Upper lobe of right lung (tissue), 1 donor: ENCODE data around the gene CRNKL1. TPM values are rescaled to one million over a fixed set of nuclear protein-coding genes. Genes with fewer than 3 reads are reported as not detected.

ENCODE experiments used
- ATAC-seq: fragments of 200-7000 bp; cut with Tn5 transposase; one replicate; pipeline ENCODE4 v1.9.1; 2020; ENCODE audit warnings: mild to moderate bottlenecking, moderate library complexity
- DNase-seq: peaks from one replicate; pipeline ENCODE4 v3.0.0-alpha.2; 2020
- H3K27ac ChIP-seq: fragments of 200-600 bp; one replicate; pipeline ENCODE4 v1.8.0; 2022
- H3K27me3 ChIP-seq: fragments of 200-600 bp; one replicate; pipeline ENCODE4 v1.8.0; 2022; ENCODE audit warnings: mild to moderate bottlenecking
- H3K36me3 ChIP-seq: fragments of 200-600 bp; one replicate; pipeline ENCODE4 v1.8.0; 2022
- H3K4me1 ChIP-seq: fragments of 200-600 bp; one replicate; pipeline ENCODE4 v1.8.0; 2022
- H3K4me3 ChIP-seq: fragments of 200-600 bp; one replicate; pipeline ENCODE4 v1.8.0; 2022; ENCODE audit warnings: mild to moderate bottlenecking
- H3K9me3 ChIP-seq: fragments of 200-600 bp; one replicate; pipeline ENCODE4 v1.8.0; 2022
- CTCF ChIP-seq: fragments of 200-600 bp; IDR thresholded peaks from one replicate; pipeline ENCODE4 v1.8.0; 2022; ENCODE audit warnings: antibody characterized with exemption
- intact Hi-C: fragments of 100-400 bp; cut with DNase I; formaldehyde crosslinking; loops from one replicate; pipeline ENCODE4 v1.11.0; 2022
- long read RNA-seq: library from polyadenylated mRNA; unstranded; transcript quantifications from one replicate; pipeline ENCODE4 v2.0.0, GENCODE V29; 2021
- total RNA-seq: library from RNA; stranded (reverse); fragmentation: NEBNext Ultra II Directional; extraction: Animal tissue kit (Norgen Biotek cat#: 25700); gene quantifications from one replicate; pipeline ENCODE4 v1.2.1, GENCODE V29; 2021
- donor health status: DM: no; HTN: yes; CAD: no; lungs with severe emphysema.

Gene CRNKL1
- total RNA-seq, result 20.2 TPM
- long read RNA-seq, full-length matches to known transcripts, result 27 of 33 reads
- long read RNA-seq, partial matches to known transcripts, result 5 of 33 reads
- long read RNA-seq, other reads (novel, unspliced or antisense), result 1 of 33 reads

DNA sequence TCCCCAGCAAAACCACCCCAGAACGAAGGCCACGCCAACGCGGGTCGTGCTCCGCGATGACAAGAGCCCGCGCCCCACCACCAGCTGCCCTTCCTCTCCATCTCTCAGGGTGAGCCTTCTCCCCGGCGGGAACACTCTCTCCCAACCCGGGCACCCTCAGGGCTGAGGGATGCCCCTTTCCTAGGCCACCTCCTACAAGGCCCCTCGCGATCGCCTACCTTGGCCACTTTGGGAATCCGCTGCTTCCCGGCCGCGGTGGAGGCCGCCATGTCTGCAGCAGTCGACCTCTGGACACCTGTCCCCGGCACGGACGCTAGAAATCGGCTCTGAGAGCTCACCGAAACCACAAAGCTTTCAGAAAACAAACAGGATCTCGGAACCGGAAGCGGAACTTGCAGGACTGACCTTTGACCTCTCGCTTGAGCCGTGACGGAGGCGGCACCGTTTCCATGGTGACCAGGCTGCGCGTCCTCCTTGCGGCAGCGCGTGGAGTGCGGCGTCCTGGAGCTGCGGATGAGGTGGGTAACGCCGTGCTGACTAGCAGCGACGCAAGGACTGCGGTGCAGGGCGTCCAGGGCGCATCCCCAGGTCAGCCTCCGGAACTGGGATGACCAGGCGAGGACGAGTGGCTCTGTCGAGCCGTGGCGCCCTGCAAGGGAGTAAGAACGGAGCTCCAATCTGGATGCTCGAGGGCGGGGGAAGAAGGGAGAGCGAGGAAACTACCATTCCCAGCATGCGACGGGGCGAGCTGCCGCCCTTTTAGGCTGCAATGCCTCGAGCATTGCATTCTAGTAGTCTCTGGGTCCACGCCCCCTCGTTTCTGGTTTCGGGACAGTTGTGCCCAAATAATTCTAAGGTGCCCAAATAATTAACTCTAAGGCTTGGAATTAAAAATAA, at the start of gene CRNKL1, which contains the start of gene CFAP61:
CRNKL1 (minus strand) TSS at position 393 of the 897 bp plus-strand sequence; CDS start at position 269, 124 bp downstream.
CFAP61 (plus strand) TSS at position 459 of the 897 bp plus-strand sequence. CDS start 4,122 bp downstream, outside the sequence.
- Histone ChIP-seq H3K27me3 (no peaks in the 10 kb centered on the region), H3K27ac (peak within 1 kb of the TSS; percentile 89), H3K36me3 (peaks cover 31% of the 10 kb centered on the region), H3K9me3 (no peaks in the 10 kb centered on the region), H3K4me1 (peaks cover 15% of the 10 kb centered on the region), H3K4me3 (peak within 1 kb of the TSS; percentile 99)
- DNase-seq (peak; percentile 98), ATAC-seq (peak; percentile 99)
- no peak for TF ChIP-seq CTCF
- intact Hi-C loops, result no loop called here

- Histone ChIP-seq H3K4me1 (no peaks in the 10 kb centered on the region), H3K9me3 (no peaks in the 10 kb centered on the region), H3K27me3 (no peaks in the 10 kb centered on the region), H3K27ac (no peak overlapping the region), H3K4me3 (no peak overlapping the region), H3K36me3 (no peaks in the 10 kb centered on the region)
- TF ChIP-seq CTCF, result no peak
- intact Hi-C loops, result no loop called here
- ATAC-seq (no peak), DNase-seq (no peak)
These were observed 48.6 kb upstream of the CRNKL1 start for GRCh38 chr20:20100881-20101280.

- ATAC-seq, result no peak
- no peak for TF ChIP-seq CTCF
These were observed 44.2 kb upstream of the CRNKL1 start for GRCh38 chr20:20096421-20096820.

DNA sequence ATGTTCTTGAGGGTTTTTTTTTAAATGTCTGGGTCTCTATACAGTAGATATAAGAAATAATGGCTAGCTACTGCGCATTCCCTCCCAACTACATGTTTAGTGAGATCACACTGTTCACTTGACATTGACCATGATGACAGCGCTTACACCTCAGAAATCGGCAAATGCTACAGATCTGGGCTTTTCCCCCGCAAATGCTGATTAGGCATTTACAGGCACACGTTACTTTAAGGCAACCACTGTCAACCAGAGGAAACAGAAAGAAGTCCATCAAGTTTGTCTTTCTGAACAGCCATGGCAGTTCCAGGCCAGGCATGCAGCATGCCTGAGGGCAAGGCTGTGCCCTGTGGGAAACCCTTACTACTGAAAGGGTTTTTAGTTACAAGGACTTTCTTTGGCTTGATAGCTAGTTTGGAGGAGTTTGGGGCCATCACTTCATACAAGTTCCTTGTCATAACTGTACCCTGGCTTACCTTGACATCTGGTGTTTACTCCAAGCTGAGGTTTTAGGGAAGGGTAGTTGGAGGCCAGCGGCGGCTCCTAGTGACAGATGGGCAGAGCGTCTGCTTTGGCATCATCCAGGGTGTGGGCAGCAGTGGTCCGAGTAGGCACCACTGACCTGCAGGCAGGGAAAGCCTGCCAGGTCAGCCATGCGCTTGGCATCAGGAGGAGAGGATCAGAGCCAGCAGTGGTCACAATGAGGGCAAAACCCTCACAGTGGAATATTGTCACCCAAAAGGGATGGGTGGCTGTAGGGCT, 43.0 kb upstream of the CRNKL1 start:
- Histone ChIP-seq H3K4me1 (no peaks in the 10 kb centered on the region), H3K27me3 (no peaks in the 10 kb centered on the region), H3K9me3 (no peaks in the 10 kb centered on the region), H3K4me3 (no peak overlapping the region), H3K36me3 (no peaks in the 10 kb centered on the region), H3K27ac (no peak overlapping the region)
- intact Hi-C loops, result no loop called here
- TF ChIP-seq CTCF, result no peak
- no peak for ATAC-seq
- DNase-seq, result no peak

More at GRCh38 chr20:20096421-20096820, 44.2 kb upstream of the CRNKL1 start:
- Histone ChIP-seq H3K27ac (no peak overlapping the region), H3K4me3 (no peak overlapping the region), H3K36me3 (no peaks in the 10 kb centered on the region), H3K9me3 (no peaks in the 10 kb centered on the region), H3K27me3 (no peaks in the 10 kb centered on the region), H3K4me1 (no peaks in the 10 kb centered on the region)
- intact Hi-C loops, result no loop called here
- DNase-seq, result no peak

- intact Hi-C loops, result no loop called here
- H3K27ac ChIP-seq, result no peak overlapping the region
- no peaks in the 10 kb centered on the region for H3K36me3 ChIP-seq
- no peaks in the 10 kb centered on the region for H3K4me1 ChIP-seq
- no peak for TF ChIP-seq CTCF
- DNase-seq (no peak), ATAC-seq (no peak)
- no peaks in the 10 kb centered on the region for H3K27me3 ChIP-seq
- no peak overlapping the region for H3K4me3 ChIP-seq
- no peaks in the 10 kb centered on the region for H3K9me3 ChIP-seq
These were observed 42.1 kb upstream of the CRNKL1 start for GRCh38 chr20:20094410-20094809.
